Progenitor cell of endocrine pancreas (in vitro differentiated cells): ENCODE results near the gene MBL2. TPM values are rescaled to one million over a fixed set of nuclear protein-coding genes. Genes with fewer than 3 reads are reported as not detected.
A peak's percentile ranks its signal among the peaks of the same experiment; 100 is the strongest.

Experiments
- DNase-seq: peaks from one replicate; pipeline ENCODE4 v3.0.0; 2021; ENCODE audit warnings: low spot score; ENCODE audit not compliant: unreplicated experiment
- H3K27ac Mint-ChIP-seq: 2 replicates; pipeline ENCODE4 v1.8.0; 2021; ENCODE audit warnings: mild to moderate bottlenecking, moderate library complexity, mixed read lengths
- H3K27me3 Mint-ChIP-seq: 2 replicates; pipeline ENCODE4 v1.8.0; 2021; ENCODE audit warnings: mixed read lengths
- H3K36me3 Mint-ChIP-seq: 2 replicates; pipeline ENCODE4 v1.8.0; 2022; ENCODE audit warnings: mixed read lengths; ENCODE audit not compliant: insufficient read depth
- H3K4me1 Mint-ChIP-seq: 2 replicates; pipeline ENCODE4 v1.8.0; 2021; ENCODE audit warnings: low read depth, mixed read lengths
- H3K4me3 Mint-ChIP-seq: 2 replicates; pipeline ENCODE4 v1.8.0; 2021; ENCODE audit warnings: low read depth, mild to moderate bottlenecking, moderate library complexity, mixed read lengths
- H3K9me3 Mint-ChIP-seq: 2 replicates; pipeline ENCODE4 v1.8.0; 2021; ENCODE audit warnings: low read depth, mixed read lengths
- total RNA-seq: library from RNA; stranded (reverse); gene quantifications from 2 replicates; pipeline ENCODE4 v1.2.1, GENCODE V29; 2021
- TF ChIP-seq, protein P1 (sequence below): fragments of 200-600 bp; sonication (generic); IDR thresholded peaks from one replicate; pipeline ENCODE4 v1.5.0; 2021; ENCODE audit warnings: antibody characterized with exemption, mild to moderate bottlenecking; ENCODE audit not compliant: unreplicated experiment

MBL2 gene
- total RNA-seq, 1 donor from 2014 or later = not detected

DNA sequence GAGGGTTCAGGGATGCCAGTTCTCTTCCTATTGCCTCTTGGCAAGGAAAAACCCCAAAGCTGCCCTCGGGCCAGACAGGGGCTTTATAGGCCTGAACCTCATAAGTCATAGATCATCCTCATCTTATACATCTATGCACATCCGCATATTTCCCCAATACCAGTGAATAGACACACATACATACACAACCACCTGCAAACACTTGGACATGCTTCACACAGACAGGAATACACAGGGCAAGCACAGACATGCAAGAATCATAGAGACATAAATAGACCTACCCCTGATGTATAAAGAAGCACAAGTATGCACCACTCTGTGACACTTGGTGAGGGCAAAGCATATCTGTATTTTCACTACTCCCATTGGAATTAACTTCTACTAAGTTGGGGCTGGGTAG is 30.7 kb downstream of the MBL2 start:
- Mint-ChIP-seq H3K4me3 (no peak overlapping the region), H3K36me3 (no peaks in the 10 kb centered on the region), H3K9me3 (no peaks in the 10 kb centered on the region), H3K27ac (no peak overlapping the region), H3K27me3 (no peaks in the 10 kb centered on the region), H3K4me1 (no peaks in the 10 kb centered on the region)
- TF ChIP-seq, protein P1, sequence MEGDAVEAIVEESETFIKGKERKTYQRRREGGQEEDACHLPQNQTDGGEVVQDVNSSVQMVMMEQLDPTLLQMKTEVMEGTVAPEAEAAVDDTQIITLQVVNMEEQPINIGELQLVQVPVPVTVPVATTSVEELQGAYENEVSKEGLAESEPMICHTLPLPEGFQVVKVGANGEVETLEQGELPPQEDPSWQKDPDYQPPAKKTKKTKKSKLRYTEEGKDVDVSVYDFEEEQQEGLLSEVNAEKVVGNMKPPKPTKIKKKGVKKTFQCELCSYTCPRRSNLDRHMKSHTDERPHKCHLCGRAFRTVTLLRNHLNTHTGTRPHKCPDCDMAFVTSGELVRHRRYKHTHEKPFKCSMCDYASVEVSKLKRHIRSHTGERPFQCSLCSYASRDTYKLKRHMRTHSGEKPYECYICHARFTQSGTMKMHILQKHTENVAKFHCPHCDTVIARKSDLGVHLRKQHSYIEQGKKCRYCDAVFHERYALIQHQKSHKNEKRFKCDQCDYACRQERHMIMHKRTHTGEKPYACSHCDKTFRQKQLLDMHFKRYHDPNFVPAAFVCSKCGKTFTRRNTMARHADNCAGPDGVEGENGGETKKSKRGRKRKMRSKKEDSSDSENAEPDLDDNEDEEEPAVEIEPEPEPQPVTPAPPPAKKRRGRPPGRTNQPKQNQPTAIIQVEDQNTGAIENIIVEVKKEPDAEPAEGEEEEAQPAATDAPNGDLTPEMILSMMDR = no peak
- DNase-seq = no peak

GRCh38 chr10:52740913-52741675 is 31.5 kb downstream of the MBL2 start:
- Mint-ChIP-seq H3K36me3 (no peaks in the 10 kb centered on the region), H3K4me1 (no peaks in the 10 kb centered on the region), H3K4me3 (no peak overlapping the region), H3K9me3 (no peaks in the 10 kb centered on the region), H3K27me3 (no peaks in the 10 kb centered on the region), H3K27ac (no peak overlapping the region)
- peak; percentile 70 for DNase-seq
- TF ChIP-seq, protein P1 = peak; percentile 92

- TF ChIP-seq, protein P1 = no peak
- no peak overlapping the region for H3K27ac Mint-ChIP-seq
- DNase-seq = no peak
- H3K4me3 Mint-ChIP-seq = no peak overlapping the region
- H3K36me3 Mint-ChIP-seq = no peaks in the 10 kb centered on the region
- H3K27me3 Mint-ChIP-seq = no peaks in the 10 kb centered on the region
- H3K9me3 Mint-ChIP-seq = no peaks in the 10 kb centered on the region
- no peaks in the 10 kb centered on the region for H3K4me1 Mint-ChIP-seq
These were observed 32.4 kb downstream of the MBL2 start for GRCh38 chr10:52740155-52740549.

DNA sequence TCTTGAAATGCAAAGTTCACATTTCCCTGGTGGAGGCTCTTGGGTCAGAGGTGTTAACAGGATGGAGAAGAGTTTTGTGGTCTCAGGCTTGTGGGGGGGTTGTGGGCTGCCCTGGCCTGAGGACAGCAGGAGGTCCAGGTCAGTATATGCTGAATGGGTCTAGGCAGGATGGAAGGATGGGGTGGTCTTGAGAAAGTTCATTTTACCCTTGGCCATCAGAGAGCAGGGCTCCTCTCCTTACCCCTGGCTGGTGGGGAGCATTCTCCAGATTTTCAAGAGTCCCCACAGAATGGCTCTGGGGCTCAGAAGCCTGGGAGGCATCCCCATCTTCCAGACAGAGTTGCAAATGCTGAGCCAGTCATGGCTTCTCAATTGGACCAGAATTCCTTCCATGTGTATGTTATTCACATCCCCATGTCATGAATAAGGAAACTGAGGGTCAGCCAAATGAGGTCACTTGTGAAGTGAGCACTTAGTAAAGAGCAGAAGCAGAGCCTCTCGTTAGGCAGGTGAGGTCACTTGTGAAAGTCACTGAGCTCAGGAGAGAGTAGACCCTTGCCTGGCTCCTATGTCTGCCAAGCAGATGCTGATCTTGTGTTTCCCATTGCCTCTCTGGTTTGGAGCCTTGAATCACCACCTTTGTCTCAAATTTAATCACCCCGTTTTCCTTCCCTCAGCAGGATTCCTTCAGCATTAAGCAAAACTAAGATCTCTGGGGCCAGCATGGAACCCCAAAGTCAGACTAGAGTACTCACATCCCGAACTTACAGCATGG is 33.0 kb downstream of the MBL2 start:
- no peak for DNase-seq
- H3K27ac Mint-ChIP-seq = no peak overlapping the region
- H3K36me3 Mint-ChIP-seq = no peaks in the 10 kb centered on the region
- H3K27me3 Mint-ChIP-seq = no peaks in the 10 kb centered on the region
- TF ChIP-seq, protein P1 = no peak
- no peaks in the 10 kb centered on the region for H3K4me1 Mint-ChIP-seq
- no peak overlapping the region for H3K4me3 Mint-ChIP-seq
- no peaks in the 10 kb centered on the region for H3K9me3 Mint-ChIP-seq

DNA sequence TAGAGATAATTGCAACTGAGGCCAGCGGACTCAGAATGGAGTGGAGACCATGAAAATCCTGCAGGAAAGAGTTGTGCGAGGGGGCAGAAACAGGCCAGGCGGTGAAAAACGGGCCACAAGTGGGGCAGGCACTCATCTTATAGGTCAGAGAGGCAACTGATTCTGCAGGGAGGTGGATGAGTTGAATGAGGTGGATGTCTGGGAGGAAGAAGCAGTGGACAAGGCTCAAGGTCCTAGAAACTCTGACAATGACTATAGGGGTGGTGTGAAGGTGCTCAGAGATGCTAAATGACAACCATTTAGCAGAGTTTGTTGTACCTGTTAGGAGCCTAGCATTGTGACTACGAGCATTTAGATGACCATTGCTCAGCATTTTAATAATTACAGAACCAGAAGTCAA is 33.6 kb downstream of the MBL2 start:
- Mint-ChIP-seq H3K27ac (no peak overlapping the region), H3K9me3 (no peaks in the 10 kb centered on the region), H3K4me3 (no peak overlapping the region), H3K4me1 (no peaks in the 10 kb centered on the region), H3K36me3 (no peaks in the 10 kb centered on the region), H3K27me3 (no peaks in the 10 kb centered on the region)
- TF ChIP-seq, protein P1 = no peak
- DNase-seq = no peak
